GM12878 (cell line): ENCODE data around the gene ACTMAP. TPM values are rescaled to one million over a fixed set of nuclear protein-coding genes. Genes with fewer than 3 reads are reported as not detected.

Source experiments
- ATAC-seq: fragments of 200-7000 bp; cut with Tn5 transposase; 3 replicates; pipeline ENCODE4 v1.9.1; 2020; ENCODE audit warnings: mild to moderate bottlenecking, moderate library complexity
- BruUV-seq: library from RNA; stranded (reverse); fragments of 400-500 nt; replicated peaks from 2 replicates; lab custom pipeline; 2021; lab: Mats Ljungman, UMichigan
- CTCF ChIA-PET: fragments of 300-600 bp; sonication (Branson Sonifier 250); formaldehyde crosslinking; extraction: SDS; loops from one replicate; lab custom pipeline; 2021; ENCODE audit warnings: inconsistent platforms; lab: Yijun Ruan, JAX
- POLR2A ChIA-PET: fragments of 350-600 bp; formaldehyde crosslinking; extraction: SDS; loops from one replicate; lab custom pipeline; 2021; ENCODE audit warnings: inconsistent platforms; lab: Charles Lee
- RAD21 ChIA-PET: fragments of 300-600 bp; sonication (Branson Sonifier 250); formaldehyde crosslinking; loops from one replicate; lab custom pipeline; 2023; ENCODE audit warnings: antibody characterized with exemption; ENCODE audit not compliant: unreplicated experiment; lab: Charles Lee
- SMC1A ChIA-PET: fragments of 300-600 bp; sonication (Branson Sonifier 250); formaldehyde crosslinking; loops from one replicate; lab custom pipeline; 2023; ENCODE audit not compliant: unreplicated experiment, uncharacterized antibody; lab: Charles Lee
- DNase-seq: peaks from one replicate; pipeline ENCODE4 v3.0.0-alpha.2; 2011; ENCODE audit warnings: low read depth, low spot score
- FAIRE-seq: peaks from 3 replicates; lab custom pipeline; 2011; peaks lifted over from hg19 to GRCh38; lab: Jason Lieb, UNC
- H2AFZ ChIP-seq: 2 replicates; pipeline ENCODE4 v1.6.0; 2011; ENCODE audit warnings: low read depth, low read length, control low read depth; ENCODE audit not compliant: control insufficient read depth
- H3K27ac ChIP-seq: 2 replicates; pipeline ENCODE4 v1.5.1; 2011; ENCODE audit warnings: control low read depth; ENCODE audit not compliant: control insufficient read depth, insufficient read depth
- H3K27me3 ChIP-seq, 2 experiments: replicated peaks in 1 of 2; 2 replicates each; pipeline versions ENCODE4 v1.6.0 to v1.6.1; 2011; ENCODE audit warnings: low read length in 1 of 2; ENCODE audit not compliant: control insufficient read depth in 2 of 2, insufficient read depth in 2 of 2
- H3K36me3 ChIP-seq, 2 experiments: 2 replicates each; pipeline ENCODE4 v1.5.1; 2011; ENCODE audit warnings: low read length in 1 of 2; ENCODE audit not compliant: control insufficient read depth in 2 of 2, insufficient read depth in 2 of 2
- H3K4me1 ChIP-seq: 2 replicates; pipeline ENCODE4 v1.6.1; 2011; ENCODE audit warnings: mild to moderate bottlenecking, low read length, moderate library complexity, mixed read lengths; ENCODE audit not compliant: control insufficient read depth, insufficient read depth
- H3K4me2 ChIP-seq: 2 replicates; pipeline ENCODE4 v1.6.0; 2011; ENCODE audit warnings: control low read depth; ENCODE audit not compliant: control insufficient read depth, insufficient read depth
- H3K4me3 ChIP-seq: fragments of 200-600 bp; sonication (generic); 2 replicates; pipeline ENCODE4 v1.5.1; 2016
- H3K79me2 ChIP-seq: 2 replicates; pipeline ENCODE4 v1.6.0; 2011; ENCODE audit warnings: low read length; ENCODE audit not compliant: control insufficient read depth, insufficient read depth
- H3K9ac ChIP-seq: 2 replicates; pipeline ENCODE4 v1.8.0; 2011; ENCODE audit warnings: low read length, control low read depth, mixed read lengths; ENCODE audit not compliant: control insufficient read depth, insufficient read depth
- H3K9me3 ChIP-seq: replicated peaks from 3 replicates; pipeline ENCODE4 v1.5.1; 2011; ENCODE audit warnings: mild to moderate bottlenecking, low read length; ENCODE audit not compliant: control insufficient read depth, insufficient read depth
- H4K20me1 ChIP-seq: 2 replicates; pipeline ENCODE4 v1.6.0; 2011; ENCODE audit not compliant: control insufficient read depth, insufficient read depth
- CBX3 ChIP-seq: fragments of 200-600 bp; sonication (generic); IDR thresholded peaks from 2 replicates; pipeline ENCODE4 v1.6.1; 2016; ENCODE audit warnings: low read depth, borderline replicate concordance
- CEBPB ChIP-seq, 2 experiments: fragments of 150-350 bp in 1 of 2; IDR thresholded peaks; 2 replicates each; pipeline ENCODE4 v1.6.1; 2012 to 2014; ENCODE audit warnings: low read depth in 2 of 2, low read length in 2 of 2, borderline replicate concordance in 1 of 2, inconsistent platforms in 1 of 2
- ETV6 ChIP-seq, 2 experiments: fragments of 450-650 bp in 1 of 2; IDR thresholded peaks in 1 of 2; conservative IDR thresholded peaks in 1 of 2; 2 replicates each; pipeline ENCODE4 v1.6.1; 2014; ENCODE audit warnings: antibody characterized with exemption in 1 of 2, borderline replicate concordance in 1 of 2, low read depth in 1 of 2, mild to moderate bottlenecking in 1 of 2, moderate library complexity in 1 of 2
- IKZF1 ChIP-seq: fragments of 450-650 bp; conservative IDR thresholded peaks from 2 replicates; pipeline ENCODE4 v1.6.1; 2017; ENCODE audit warnings: antibody characterized with exemption, mild to moderate bottlenecking
- IKZF2 ChIP-seq, 2 experiments: fragments of 450-650 bp; IDR thresholded peaks; 2 replicates each; pipeline ENCODE4 v1.6.1; 2017; ENCODE audit warnings: mild to moderate bottlenecking in 2 of 2, moderate library complexity in 2 of 2
- MEF2B ChIP-seq: fragments of 450-650 bp; IDR thresholded peaks from 2 replicates; pipeline ENCODE4 v1.6.1; 2018; ENCODE audit warnings: mild to moderate bottlenecking, moderate library complexity; ENCODE audit not compliant: partially characterized antibody, poor library complexity, severe bottlenecking
- RB1 ChIP-seq: fragments of 450-650 bp; formaldehyde crosslinking; IDR thresholded peaks from 2 replicates; pipeline ENCODE4 v1.6.1; 2017; ENCODE audit warnings: mild to moderate bottlenecking, borderline replicate concordance
- SIX5 ChIP-seq: IDR thresholded peaks from 2 replicates; pipeline ENCODE4 v1.6.1; 2011; ENCODE audit warnings: mild to moderate bottlenecking, low read depth, low read length, moderate library complexity; ENCODE audit not compliant: severe bottlenecking
- SMAD1 ChIP-seq: fragments of 450-650 bp; IDR thresholded peaks from 2 replicates; pipeline ENCODE4 v1.6.1; 2018; ENCODE audit warnings: mild to moderate bottlenecking, low read depth; ENCODE audit not compliant: partially characterized antibody
- TARDBP ChIP-seq: IDR thresholded peaks from 2 replicates; pipeline ENCODE4 v1.6.1; 2016; ENCODE audit warnings: borderline replicate concordance
- WGBS: methylation state at CpG from one replicate; pipeline ENCODE4 v1.1.6; 2016; ENCODE audit warnings: low lambda C conversion rate; ENCODE audit not compliant: insufficient replicate concordance, insufficient coverage; ENCODE audit errors: missing lambda C conversion rate; 5-methylcytosine and 5-hydroxymethylcytosine counted together
- in situ Hi-C: fragments of 300-500 bp; cut with MboI; formaldehyde crosslinking; loops from 9 replicates; pipeline ENCODE4 v1.14.3; 2018; ENCODE audit warnings: mixed read lengths
- intact Hi-C: fragments of 100-400 bp; cut with micrococcal nuclease; formaldehyde crosslinking; loops from one replicate; pipeline ENCODE4 v1.14.2; 2022; ENCODE audit not compliant: unreplicated experiment
- polyA plus RNA-seq, 11 experiments: library from polyadenylated mRNA; depleted of rRNA in 4 of 11; unstranded in 6 of 11; stranded (reverse) in 5 of 11; fragments of >200 nt; fragmentation: Nextera tagmentation in 4 of 11; fragmentation: Illumina TruSeq in 1 of 11; extraction: Ambion mirVana in 4 of 11; extraction: Trizol in 1 of 11; gene quantifications; 1 replicate in 1 of 11; 2 replicates in 10 of 11; pipeline versions ENCODE4 v1.2.1 to v1.2.3, GENCODE V29; 2011 to 2016; ENCODE audit warnings: inconsistent platforms in 2 of 11, missing spikeins in 2 of 11, low read depth in 1 of 11
- total RNA-seq, 4 experiments: library from RNA; depleted of rRNA in 3 of 4; stranded (reverse); fragments of >200 nt in 3 of 4; fragmentation: Illumina TruSeq in 1 of 4; extraction: Trizol in 1 of 4; gene quantifications; 2 replicates each; pipeline versions ENCODE4 v1.2.1 to v1.2.3, GENCODE V29; 2013 to 2021
- TF ChIP-seq, protein P1 (sequence below): fragments of 450-650 bp; IDR thresholded peaks from 2 replicates; pipeline ENCODE4 v1.6.1; 2018; ENCODE audit warnings: borderline replicate concordance, mild to moderate bottlenecking; ENCODE audit not compliant: partially characterized antibody
- TF ChIP-seq, protein P2 (sequence below): fragments of 450-650 bp; IDR thresholded peaks from 2 replicates; pipeline ENCODE4 v1.6.1; 2016; ENCODE audit warnings: mild to moderate bottlenecking, moderate library complexity, borderline replicate concordance
- TF ChIP-seq, protein P3 (sequence below): fragments of 450-650 bp; formaldehyde crosslinking; IDR thresholded peaks from 2 replicates; pipeline ENCODE4 v1.5.0; 2022; ENCODE audit warnings: mild to moderate bottlenecking, missing genetic modification characterization

ACTMAP gene
- total and polyA plus RNA-seq, 10 of the 15 experiments (the other 5 are each of a cell fraction or from before 2014, with no cell fraction given) = 3.0 to 26.2 (median 11.1) TPM

DNA sequence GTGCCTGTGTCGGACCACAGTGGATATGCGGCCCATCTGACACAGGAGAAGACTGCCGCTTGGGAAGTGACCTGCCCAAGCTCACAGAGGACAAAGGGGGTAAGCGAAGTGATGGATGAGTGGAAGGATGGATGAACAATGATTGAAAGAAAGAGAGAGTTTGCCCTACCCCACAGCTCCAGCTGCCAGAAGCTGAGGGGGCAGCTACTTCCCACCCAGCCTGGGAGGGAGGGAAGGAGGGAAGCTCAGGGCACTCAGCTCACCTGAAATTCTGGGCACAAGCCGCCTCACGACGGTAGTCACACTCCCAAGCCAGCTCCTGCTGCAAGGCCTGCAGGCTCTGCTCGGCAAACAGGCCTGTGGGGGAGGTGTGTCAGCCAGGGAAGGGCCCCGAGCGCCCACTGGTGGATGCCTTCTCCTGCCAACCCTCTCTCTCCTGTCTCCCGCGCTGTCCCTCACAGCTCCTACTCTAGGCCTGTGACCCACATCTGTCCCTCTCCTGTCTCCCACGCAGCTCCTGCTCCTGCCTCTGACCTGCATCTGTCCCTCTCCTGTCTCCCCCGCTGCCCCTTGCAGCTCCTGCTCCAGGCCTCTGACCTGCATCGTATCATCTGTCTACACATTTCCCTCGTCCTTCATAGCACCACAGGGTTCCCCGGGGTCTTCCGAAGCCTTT lies 47.8 kb downstream of the ACTMAP start:
- H3K4me2 ChIP-seq = no peak overlapping the region
- no peaks in the 10 kb centered on the region for H3K79me2 ChIP-seq
- peaks cover 3 to 6% of the 10 kb centered on the region in 2 experiments for H3K36me3 ChIP-seq
- intact Hi-C loops (no loop called here), in situ Hi-C loops (no loop called here)
- H3K9ac ChIP-seq = no peak overlapping the region
- 78% methylated on average over 18 of the region's 18 CpGs for WGBS
- ChIA-PET RAD21 (no interaction called here), CTCF (no interaction called here), POLR2A (no interaction called here), SMC1A (no interaction called here)
- no peaks in the 10 kb centered on the region for H3K27me3 ChIP-seq
- no TSS peak for BruUV-seq
- H4K20me1 ChIP-seq = no peaks in the 10 kb centered on the region
- DNase-seq (no peak), ATAC-seq (no peak), FAIRE-seq (no peak)
- no peak overlapping the region for H3K27ac ChIP-seq
- no peaks in the 10 kb centered on the region for H3K9me3 ChIP-seq
- H3K4me3 ChIP-seq = no peak overlapping the region
- no peak overlapping the region for H2AFZ ChIP-seq
- no peaks in the 10 kb centered on the region for H3K4me1 ChIP-seq
- TF ChIP-seq IKZF2 (IDR thresholded peaks at IDR 0.05) (no peak), CBX3 (no peak), MEF2B (no peak), SMAD1 (no peak), IKZF1 (no peak), RB1 (no peak), TARDBP (no peak), ETV6 (conservative IDR thresholded peaks at IDR 0.05 in 1 of 2, IDR thresholded peaks at IDR 0.05 in 1 of 2; ENCODE audit: borderline replicate concordance in 1 of 2, low read depth in 1 of 2) (no peak), SIX5 (no peak), CEBPB (IDR thresholded peaks at IDR 0.05; ENCODE audit: borderline replicate concordance in 1 of 2, low read depth in 2 of 2, low read length in 2 of 2) (no peak)
- TF ChIP-seq, protein P1, sequence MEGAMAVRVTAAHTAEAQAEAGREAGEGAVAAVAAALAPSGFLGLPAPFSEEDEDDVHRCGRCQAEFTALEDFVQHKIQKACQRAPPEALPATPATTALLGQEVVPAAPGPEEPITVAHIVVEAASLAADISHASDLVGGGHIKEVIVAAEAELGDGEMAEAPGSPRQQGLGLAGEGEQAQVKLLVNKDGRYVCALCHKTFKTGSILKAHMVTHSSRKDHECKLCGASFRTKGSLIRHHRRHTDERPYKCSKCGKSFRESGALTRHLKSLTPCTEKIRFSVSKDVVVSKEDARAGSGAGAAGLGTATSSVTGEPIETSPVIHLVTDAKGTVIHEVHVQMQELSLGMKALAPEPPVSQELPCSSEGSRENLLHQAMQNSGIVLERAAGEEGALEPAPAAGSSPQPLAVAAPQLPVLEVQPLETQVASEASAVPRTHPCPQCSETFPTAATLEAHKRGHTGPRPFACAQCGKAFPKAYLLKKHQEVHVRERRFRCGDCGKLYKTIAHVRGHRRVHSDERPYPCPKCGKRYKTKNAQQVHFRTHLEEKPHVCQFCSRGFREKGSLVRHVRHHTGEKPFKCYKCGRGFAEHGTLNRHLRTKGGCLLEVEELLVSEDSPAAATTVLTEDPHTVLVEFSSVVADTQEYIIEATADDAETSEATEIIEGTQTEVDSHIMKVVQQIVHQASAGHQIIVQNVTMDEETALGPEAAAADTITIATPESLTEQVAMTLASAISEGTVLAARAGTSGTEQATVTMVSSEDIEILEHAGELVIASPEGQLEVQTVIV = no peak
- TF ChIP-seq, protein P2, sequence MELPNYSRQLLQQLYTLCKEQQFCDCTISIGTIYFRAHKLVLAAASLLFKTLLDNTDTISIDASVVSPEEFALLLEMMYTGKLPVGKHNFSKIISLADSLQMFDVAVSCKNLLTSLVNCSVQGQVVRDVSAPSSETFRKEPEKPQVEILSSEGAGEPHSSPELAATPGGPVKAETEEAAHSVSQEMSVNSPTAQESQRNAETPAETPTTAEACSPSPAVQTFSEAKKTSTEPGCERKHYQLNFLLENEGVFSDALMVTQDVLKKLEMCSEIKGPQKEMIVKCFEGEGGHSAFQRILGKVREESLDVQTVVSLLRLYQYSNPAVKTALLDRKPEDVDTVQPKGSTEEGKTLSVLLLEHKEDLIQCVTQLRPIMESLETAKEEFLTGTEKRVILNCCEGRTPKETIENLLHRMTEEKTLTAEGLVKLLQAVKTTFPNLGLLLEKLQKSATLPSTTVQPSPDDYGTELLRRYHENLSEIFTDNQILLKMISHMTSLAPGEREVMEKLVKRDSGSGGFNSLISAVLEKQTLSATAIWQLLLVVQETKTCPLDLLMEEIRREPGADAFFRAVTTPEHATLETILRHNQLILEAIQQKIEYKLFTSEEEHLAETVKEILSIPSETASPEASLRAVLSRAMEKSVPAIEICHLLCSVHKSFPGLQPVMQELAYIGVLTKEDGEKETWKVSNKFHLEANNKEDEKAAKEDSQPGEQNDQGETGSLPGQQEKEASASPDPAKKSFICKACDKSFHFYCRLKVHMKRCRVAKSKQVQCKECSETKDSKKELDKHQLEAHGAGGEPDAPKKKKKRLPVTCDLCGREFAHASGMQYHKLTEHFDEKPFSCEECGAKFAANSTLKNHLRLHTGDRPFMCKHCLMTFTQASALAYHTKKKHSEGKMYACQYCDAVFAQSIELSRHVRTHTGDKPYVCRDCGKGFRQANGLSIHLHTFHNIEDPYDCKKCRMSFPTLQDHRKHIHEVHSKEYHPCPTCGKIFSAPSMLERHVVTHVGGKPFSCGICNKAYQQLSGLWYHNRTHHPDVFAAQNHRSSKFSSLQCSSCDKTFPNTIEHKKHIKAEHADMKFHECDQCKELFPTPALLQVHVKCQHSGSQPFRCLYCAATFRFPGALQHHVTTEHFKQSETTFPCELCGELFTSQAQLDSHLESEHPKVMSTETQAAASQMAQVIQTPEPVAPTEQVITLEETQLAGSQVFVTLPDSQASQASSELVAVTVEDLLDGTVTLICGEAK = no peak
- TF ChIP-seq, protein P3, sequence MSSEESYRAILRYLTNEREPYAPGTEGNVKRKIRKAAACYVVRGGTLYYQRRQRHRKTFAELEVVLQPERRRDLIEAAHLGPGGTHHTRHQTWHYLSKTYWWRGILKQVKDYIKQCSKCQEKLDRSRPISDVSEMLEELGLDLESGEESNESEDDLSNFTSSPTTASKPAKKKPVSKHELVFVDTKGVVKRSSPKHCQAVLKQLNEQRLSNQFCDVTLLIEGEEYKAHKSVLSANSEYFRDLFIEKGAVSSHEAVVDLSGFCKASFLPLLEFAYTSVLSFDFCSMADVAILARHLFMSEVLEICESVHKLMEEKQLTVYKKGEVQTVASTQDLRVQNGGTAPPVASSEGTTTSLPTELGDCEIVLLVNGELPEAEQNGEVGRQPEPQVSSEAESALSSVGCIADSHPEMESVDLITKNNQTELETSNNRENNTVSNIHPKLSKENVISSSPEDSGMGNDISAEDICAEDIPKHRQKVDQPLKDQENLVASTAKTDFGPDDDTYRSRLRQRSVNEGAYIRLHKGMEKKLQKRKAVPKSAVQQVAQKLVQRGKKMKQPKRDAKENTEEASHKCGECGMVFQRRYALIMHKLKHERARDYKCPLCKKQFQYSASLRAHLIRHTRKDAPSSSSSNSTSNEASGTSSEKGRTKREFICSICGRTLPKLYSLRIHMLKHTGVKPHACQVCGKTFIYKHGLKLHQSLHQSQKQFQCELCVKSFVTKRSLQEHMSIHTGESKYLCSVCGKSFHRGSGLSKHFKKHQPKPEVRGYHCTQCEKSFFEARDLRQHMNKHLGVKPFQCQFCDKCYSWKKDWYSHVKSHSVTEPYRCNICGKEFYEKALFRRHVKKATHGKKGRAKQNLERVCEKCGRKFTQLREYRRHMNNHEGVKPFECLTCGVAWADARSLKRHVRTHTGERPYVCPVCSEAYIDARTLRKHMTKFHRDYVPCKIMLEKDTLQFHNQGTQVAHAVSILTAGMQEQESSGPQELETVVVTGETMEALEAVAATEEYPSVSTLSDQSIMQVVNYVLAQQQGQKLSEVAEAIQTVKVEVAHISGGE (CRISPR knock-in tag) = no peak
